ENCODE measurements around the gene NPAS3.

The NPAS3 gene

DNA sequence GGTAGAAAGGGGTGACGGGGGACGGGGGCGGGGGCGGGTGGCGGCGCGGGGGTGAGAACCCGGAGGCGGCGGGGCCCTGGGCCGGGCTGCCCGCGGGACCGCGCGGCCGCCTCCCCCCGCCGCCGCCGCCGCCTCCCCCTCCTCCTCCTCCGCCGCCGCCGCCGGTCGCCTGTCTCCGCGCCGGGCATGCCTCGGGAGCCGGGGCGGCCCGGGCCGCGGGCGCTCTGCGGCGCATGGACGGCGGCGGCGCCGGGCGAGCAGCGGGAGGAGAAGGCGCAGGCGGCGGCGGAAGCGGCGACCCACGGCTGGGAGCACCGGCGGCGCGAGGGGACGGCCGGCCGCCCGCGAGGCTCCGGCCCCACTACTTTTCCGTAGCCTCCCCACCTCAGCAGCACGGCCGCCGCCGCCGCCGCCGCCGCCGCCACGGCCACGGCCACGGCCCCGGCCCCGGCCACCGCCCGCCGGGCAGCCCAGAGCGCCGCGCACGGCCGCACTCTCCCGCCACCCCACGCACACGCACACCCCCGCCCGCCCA, at the start of gene NPAS3:
TSS of gene NPAS3 (plus strand) at position 161 of the 535 bp plus-strand sequence.
- no peak within 1 kb of the TSS for H3K4me3 ChIP-seq (ENCODE audit: low read depth, low read length)
- TF ChIP-seq, protein P1, sequence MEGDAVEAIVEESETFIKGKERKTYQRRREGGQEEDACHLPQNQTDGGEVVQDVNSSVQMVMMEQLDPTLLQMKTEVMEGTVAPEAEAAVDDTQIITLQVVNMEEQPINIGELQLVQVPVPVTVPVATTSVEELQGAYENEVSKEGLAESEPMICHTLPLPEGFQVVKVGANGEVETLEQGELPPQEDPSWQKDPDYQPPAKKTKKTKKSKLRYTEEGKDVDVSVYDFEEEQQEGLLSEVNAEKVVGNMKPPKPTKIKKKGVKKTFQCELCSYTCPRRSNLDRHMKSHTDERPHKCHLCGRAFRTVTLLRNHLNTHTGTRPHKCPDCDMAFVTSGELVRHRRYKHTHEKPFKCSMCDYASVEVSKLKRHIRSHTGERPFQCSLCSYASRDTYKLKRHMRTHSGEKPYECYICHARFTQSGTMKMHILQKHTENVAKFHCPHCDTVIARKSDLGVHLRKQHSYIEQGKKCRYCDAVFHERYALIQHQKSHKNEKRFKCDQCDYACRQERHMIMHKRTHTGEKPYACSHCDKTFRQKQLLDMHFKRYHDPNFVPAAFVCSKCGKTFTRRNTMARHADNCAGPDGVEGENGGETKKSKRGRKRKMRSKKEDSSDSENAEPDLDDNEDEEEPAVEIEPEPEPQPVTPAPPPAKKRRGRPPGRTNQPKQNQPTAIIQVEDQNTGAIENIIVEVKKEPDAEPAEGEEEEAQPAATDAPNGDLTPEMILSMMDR (IDR thresholded peaks at IDR 0.05; ENCODE audit: borderline replicate concordance, insufficient read depth, low read depth, low read length) = no peak

DNA sequence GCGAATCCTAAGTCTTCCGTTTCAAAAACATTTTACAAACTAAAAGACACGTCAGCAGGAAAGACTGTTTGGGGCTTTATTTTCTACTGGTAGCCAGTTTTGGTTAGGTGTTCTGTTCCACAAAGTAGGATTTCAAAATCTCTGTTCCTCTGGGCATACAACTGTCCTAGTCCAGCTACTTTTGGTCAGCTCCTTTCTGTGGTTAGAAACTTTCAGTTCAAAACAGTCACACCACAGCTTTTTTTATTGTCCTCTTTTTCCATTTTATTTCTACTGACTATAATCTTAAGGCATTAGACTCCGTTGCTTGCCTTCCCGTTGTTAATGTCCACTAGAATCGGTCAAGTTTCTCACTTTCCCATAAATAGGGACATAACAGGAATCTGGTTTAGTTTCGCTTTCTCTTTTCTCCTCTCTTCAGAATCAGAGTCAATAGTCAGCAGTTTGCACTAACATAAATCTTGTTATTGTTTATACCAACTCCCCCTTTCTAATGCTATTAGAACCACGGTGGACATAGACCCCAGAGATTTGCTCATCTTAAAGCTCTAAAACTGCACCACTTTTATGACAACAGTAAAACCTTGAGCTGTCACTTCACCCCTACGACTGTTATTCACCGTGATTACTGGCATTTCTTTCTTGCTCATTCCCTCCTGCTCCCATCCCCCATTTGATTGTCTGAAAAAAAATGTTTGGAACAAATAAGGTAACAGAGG, 41.5 kb upstream of the NPAS3 start:
- H3K4me3 ChIP-seq (ENCODE audit: low read depth, low read length) = no peak overlapping the region
- TF ChIP-seq, protein P1 (IDR thresholded peaks at IDR 0.05; ENCODE audit: borderline replicate concordance, insufficient read depth, low read depth, low read length) = no peak

DNA sequence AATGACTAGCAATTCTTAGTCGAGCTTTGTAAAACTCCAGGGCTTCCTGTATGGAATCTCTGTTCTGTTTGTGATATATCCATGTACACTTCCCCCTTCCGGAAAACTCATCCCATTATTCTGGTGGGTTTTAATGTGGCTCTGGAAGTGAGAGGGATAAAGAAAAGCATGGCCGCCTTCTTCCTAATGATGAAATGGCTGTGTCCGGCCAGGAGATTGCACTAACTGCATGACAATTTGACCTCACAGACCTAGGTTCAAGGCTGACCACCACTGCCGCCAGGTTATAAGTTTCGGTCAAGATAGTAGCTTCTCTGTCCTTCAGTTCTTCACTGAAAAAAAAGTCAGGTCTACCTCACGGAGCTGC, 41.0 kb upstream of the NPAS3 start:
- TF ChIP-seq, protein P1 (IDR thresholded peaks at IDR 0.05; ENCODE audit: borderline replicate concordance, insufficient read depth, low read depth, low read length) = no peak
- no peak overlapping the region for H3K4me3 ChIP-seq (ENCODE audit: low read depth, low read length)

DNA sequence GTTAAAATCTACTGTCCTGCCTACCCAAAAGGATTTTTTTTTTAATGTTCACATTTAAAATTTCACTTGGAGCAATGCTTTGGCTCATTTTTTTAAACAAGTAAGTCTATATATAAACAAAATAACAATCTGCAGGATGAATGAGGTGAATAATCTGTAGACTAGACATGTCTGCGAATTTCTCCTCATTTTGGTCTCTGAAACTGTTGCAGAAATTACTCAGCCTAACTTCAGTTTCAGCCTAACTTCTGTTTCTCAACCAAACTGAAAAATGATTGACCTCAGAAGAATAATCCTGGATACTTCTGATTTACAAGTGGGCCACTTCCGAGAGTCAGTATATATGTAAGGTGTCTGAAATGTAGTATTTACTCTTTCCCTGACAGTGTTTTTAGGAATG, 39.8 kb upstream of the NPAS3 start:
- TF ChIP-seq, protein P1 (IDR thresholded peaks at IDR 0.05; ENCODE audit: borderline replicate concordance, insufficient read depth, low read depth, low read length) = no peak
- no peak overlapping the region for H3K4me3 ChIP-seq (ENCODE audit: low read depth, low read length)

DNA sequence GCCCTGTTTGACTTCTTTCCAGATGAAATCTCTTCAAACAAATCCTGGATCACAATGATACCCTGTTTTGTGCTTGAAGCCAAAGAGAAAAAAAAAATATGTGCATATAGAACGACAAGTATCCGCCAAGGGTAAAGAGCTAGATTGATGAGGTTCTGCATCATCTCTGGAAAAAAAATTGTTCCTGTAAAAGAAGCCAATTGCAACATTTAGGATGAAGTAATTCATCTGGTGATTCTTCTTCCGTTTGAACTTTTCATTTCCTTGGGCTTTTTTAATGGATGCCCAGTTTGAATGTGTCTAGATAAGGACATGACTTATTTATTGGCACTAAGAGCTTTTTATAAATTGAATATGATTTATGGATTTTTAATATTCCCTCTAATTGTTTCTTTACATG, 38.1 kb upstream of the NPAS3 start:
- no peak overlapping the region for H3K4me3 ChIP-seq (ENCODE audit: low read depth, low read length)
- TF ChIP-seq, protein P1 (IDR thresholded peaks at IDR 0.05; ENCODE audit: borderline replicate concordance, insufficient read depth, low read depth, low read length) = no peak

DNA sequence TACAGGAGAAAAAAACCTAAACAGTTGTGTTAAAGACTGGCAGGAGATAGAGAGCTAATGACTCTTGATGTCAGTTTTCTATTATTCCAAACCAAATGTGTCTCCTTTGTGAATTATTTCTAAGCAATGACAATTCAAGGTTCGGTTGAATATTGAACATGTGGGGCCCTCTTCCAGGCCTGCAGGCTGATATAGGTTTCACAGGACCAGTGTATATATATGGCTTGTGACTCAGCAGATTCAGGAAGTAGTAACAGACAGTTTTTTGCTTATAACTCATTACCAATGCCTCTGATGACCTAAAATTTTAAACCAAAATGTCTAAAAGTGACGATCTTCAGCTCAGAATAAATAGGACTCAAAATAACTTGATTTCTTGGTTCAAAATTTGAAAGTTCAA, 33.7 kb upstream of the NPAS3 start:
- TF ChIP-seq, protein P1 (IDR thresholded peaks at IDR 0.05; ENCODE audit: borderline replicate concordance, insufficient read depth, low read depth, low read length) = no peak
- H3K4me3 ChIP-seq (ENCODE audit: low read depth, low read length) = no peak overlapping the region

DNA sequence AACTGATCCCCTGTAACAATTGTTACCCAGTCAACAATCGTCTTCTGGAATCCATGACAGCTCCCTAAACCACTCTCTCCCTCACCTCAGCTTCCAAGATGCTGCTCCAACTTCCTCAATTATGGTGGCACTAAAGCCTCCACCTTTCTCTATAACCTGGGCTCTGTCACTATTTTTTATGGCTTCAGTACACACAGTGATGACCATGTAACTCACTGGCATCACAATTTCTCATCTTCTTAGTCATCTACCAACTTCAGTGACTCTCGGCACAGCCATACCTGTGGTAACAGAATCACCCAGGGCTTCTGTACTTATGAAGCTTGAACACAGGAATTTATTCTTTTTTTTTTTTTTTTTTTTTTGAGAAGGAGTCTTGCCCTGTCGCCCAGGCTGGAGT, 32.0 kb upstream of the NPAS3 start:
- no peak overlapping the region for H3K4me3 ChIP-seq (ENCODE audit: low read depth, low read length)
- TF ChIP-seq, protein P1 (IDR thresholded peaks at IDR 0.05; ENCODE audit: borderline replicate concordance, insufficient read depth, low read depth, low read length) = no peak

Measured in GM12875 (cell line).